ENCODE results near the gene CDKAL1.
"Not testable (repeated sequence)": the region's sequence is repeated elsewhere in the genome, so short reads cannot be mapped to it uniquely, and the experiment has no call there.

The CDKAL1 gene

DNA sequence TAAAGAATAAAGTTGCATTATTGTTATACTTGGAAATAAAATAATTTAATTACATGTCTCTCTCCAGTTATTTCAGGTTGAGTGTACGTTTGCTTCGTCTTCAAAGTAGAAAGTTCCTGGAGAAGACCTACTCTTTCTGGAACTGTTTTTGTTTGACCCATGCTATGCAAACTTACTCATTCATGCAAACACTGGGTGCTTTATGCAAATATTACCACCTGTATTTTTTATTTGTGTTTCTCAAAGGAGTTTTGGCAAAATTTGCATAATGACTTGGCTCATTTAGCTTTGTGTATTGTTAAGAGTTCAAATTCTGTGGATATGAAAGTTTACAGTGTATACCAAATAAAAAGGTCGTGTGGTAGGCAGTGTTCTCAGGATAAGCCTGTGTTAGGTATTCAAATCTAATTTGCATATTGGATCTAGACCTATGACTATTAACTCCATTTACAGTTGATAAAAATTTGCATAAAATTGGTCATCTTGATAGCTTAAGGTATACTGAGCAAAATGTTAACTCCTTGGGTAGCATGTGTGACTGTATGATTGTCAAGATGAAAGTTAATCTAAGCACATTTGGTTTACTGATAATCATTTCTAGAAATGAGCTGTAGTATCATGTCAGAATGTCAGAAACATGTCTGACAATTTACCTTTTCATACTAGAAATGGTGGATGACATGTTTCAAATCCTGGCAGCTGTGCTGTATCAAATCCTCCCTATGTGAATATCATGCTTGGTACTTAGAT is 65.2 kb downstream of the CDKAL1 start:
- DNase-seq, result no peak

DNA sequence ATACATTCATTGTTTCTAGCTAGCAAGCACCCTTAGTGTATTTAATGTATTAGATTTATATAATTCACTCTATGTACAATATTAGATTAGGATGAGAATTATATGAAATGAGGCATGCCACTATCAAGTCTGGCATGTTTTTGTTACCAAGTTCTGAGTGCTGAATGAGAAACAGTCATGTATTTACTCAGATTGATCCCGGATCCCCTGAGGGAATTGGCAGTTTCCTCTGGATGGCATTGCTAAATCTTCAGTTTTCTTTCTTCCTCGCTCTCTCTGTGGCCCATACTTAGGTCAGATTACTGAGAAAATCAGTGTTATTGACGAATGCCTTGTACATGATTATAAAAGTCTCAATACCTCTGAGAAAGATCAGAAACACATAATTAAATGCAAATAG is 66.6 kb downstream of the CDKAL1 start:
- no peak for DNase-seq

DNA sequence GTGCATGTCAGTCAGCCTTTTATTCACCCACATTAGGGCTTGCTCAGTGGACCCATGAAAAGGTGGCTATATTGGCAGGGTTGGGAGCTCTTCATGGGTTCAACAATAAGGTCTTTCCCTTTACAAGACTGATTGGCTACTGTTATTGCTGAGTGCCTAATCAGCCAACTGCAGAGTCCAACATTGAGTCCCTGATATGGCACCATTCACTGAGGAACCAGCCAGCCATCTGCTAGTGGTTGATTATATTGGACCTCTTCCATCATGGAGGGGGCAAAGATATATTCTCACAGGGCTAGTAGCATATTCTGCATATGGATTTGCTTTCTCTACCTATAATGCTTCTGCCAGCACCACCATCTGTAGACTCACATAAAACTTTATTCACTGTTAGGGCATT is 69.9 kb downstream of the CDKAL1 start:
- no peak for DNase-seq

DNA sequence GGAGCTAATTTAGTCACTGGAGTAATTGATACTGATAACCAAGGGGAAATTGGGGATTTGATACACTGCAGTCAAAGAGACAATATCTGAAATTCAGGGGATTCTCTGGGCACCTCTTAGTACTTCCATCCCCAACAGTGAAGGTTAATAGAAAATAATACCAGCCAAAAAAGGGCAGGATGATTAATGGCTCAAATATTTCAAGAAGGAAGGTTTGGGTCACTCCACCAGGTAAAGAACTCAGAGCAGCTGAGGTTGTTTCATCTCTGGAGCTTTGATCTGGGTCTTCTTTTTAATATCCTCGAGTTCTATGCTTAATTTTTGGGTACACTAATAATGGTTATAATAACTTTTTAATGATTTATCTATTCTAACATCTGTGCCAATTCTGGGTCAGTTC is 70.8 kb downstream of the CDKAL1 start:
- no peak for DNase-seq

DNA sequence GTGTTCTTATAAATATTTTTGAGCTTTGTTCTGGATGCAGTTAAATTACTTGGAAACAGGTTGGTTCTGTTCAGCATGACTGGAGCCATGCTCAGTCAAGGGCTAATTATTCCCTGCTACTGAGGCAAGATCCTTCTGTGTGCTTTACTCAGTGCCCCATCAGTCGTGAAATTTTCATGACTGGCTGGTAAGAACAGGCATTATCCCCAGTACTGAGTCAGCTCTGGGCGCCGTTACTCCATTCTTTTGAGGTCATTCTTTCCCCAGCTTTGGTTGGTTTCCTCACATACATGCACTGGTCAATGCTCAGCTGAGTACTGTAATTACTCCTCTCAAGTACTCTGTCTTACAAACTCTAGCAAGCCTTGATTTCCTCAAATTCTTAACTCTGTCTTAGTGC is 71.3 kb downstream of the CDKAL1 start:
- no peak for DNase-seq

DNA sequence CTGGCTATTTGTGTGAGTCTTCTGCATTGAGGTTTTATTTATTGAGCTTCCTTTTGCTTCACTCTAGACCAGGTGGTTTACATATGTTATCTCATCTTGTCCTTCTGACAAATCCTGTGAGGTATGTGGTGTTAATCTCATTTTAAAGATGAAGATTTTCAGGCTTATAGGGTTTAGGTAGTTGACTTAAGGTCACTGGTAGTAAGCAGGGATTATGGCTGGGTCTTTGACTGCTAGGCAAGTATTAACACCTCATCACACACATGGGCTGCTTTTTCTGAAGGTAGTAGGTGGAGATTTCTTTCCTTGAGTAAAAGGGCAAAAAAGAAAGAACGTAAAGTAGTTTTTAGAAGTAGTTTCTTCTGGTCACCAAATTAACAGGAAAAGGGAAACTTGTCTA is 72.6 kb downstream of the CDKAL1 start:
- no peak for DNase-seq

DNA sequence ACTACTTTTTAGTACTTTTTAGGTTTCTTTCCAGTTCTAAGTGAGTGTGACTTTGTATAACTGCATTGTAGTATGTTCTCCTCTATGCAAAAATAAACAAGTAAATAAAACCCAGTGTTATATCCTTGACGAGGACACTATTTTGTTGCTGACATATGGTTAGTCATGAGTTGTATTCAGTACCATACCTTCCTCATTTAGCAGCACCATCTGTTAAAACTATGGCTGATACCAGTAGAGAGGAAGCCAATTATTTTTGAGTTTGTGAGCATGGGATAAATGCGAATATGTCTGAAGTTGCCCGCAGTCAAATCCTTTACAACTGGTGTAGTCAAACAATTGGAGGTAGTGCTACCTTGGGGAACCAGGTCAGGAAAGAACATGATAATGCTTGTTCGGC is 74.1 kb downstream of the CDKAL1 start:
- DNase-seq, result no peak

DNA sequence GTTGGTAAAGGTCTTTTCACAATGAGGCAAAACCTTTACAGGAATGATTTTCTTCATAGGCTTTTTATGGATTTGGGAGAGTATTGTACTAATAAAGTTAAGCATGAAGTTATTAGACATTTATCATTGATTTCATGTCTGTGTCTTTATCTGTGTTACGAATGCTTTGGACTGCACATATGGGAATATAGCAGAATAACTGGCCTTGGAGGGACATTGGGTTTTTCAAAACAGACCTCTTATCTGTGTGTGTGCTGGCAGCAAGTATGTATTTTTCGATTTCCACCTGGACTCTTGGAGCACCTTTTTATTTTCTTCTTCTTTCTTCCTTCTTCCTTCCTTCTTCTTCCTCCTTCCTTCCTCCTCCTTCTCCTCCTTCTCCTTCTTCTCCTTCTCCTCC is 74.6 kb downstream of the CDKAL1 start:
- DNase-seq, result no peak

DNA sequence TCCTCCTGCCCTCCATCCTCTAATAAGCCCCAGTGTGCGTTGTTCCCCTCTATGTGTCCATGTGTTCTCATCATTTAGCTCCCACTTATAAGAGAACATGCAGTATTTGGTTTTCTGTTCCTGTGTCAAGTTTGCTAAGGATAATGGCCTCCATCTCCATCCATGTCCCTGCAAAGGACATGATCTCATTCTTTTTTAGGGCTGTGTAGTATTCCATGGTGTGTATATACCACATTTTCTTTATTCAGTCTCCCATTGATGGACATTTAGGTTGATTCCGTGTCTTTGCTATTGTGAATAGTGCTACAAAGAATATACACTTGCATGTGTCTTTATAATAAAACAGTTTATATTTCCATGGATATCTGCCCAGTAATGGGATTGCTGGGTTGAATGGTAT is 75.7 kb downstream of the CDKAL1 start:
- DNase-seq, result not testable (repeated sequence)

DNA sequence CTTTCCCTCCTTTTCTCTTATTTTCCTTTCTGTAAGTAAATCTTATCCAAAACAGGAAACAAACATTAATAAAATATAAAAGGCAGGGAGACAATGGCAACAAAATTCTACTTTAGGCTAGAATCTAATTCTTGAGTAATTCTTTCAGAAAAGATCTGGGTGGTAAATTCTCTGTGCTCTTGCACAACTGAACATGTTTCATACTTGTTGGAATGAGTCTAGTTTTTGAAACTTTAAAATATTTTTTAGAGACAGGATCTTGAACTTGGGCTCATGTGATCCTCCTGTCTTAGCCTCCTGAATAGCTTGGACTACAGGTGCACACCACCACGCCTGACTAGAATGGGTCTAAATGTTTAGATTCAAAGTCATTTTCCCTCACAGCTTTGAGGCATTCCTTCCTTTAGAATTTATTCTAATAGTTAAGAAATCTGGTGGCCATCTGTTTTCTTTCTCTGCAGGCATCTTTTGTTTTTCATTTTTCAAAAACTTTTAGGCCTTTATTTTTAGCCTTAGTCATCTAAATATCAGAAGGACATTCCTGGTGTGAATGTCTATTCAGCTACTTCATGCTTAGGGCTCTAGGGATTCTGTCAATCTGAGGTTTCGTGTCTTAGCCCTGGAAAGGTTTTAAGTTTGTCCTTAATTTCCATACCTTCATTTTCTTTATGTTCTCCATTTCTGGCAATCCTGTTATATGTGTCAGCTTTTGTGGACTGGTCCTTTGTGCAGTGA is 76.5 kb downstream of the CDKAL1 start:
- DNase-seq, result no peak

DNA sequence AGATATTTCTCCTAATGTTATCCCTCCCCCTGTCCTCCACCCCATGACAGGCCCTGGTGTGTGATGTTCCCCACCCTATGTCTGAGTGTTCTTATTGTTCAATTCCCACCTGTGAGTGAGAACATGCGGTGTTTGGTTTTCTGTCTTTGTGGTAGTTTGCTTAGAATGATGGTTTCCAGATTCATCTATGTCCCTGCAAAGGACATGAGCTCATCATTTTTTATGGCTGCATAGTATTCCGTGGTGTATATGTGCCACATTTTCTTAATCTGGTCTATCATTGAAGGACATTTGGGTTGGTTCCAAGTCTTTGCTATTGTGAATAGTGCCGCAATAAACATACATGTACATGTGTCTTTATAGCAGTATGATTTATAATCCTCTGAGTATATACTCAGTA is 83.3 kb downstream of the CDKAL1 start:
- DNase-seq, result not testable (repeated sequence)

DNA sequence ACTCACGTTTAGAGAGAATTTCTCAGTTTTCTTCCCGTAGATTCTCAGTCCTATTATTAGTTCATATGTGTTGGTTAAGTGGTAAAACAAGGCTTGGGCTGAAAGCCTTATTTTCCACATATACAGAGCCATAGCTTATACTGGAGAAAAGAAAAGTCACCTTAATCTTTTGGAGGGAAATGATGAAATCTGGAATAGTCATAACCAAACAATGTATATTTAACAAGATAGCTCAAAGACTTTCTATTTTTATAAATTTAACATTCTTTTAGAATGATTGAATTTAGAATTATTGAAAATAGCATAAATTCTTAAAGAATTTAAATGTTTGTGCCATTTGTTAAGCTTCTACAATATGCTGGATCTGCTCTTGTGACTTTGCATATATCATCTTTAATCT is 85.8 kb downstream of the CDKAL1 start:
- no peak for DNase-seq

DNA sequence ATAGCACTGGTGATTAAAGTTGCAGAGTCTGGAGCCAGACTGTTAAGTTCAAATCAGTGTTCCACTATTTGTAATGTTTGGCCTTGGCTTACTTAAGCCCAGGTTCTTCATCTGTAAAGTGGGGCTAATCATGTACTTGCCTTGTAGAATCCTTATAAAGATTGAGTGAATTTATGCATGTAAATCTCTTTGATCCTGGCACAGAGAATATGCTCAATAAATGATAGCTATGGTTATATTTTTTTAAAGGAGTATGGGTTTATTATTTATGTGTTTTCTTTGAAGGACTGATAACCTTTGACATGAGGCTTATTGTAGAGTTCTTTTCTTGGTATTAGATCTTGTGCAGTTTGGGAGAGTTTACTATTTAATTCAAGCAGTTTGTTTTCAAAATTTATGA is 89.5 kb downstream of the CDKAL1 start:
- DNase-seq, result no peak

DNA sequence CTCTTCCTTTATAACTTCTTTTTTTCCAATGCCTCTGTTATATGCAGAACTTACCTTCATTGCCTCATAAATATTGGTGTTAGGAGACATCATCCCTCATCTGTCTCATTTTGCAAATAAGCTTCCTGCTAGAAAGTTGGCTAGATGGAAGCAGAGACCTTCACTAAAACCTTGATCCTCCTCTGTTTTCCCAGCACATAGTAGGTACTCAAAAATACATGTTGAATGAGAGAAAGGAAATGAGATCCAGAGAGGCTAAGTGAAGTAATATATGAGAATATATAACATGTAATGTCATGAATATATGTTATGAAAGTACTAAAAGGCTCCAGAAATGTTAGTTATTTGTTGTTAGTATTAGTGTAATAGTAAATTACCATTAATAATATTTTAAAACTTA is 91.9 kb downstream of the CDKAL1 start:
- no peak for DNase-seq

DNA sequence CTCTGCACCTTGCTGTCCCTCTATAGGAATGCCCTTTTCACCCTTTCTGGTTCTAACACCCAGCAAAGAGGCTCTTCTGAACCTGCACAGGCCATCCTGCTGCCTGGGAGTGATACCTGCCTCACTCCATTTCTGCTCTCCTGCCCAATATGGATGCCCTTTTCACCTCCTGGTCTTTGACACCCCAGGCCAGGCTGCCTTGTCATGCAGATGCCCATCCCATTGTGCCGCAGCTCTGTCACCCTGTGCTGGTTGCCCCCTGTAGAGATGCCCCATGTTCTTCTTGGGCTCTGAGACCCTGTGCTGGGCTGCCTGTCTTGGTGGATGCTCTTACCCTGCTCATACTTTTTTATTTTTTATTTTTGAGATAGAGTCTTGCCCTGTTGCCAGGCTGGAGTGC is 95.3 kb downstream of the CDKAL1 start:
- no peak for DNase-seq

DNA sequence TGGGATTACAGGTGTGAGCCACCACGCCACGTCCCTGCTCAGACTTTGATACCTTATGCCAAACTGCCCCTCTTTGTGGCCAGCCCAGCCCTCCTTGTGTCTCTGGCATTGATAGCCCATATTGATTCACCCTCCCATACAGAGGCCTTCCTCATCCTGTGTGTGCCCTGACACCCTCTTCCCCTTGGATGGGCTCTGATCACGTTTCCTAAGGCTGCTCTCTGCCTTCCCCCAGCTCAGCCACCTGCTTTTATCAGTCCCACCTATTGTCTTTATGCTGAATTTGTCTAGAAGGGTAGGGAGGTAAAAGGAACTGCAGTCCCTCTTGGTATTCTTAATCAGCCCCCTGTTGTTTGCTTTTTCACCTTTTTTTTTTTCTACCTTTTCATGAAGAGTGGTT is 95.9 kb downstream of the CDKAL1 start:
- DNase-seq, result peak; percentile 23

DNA sequence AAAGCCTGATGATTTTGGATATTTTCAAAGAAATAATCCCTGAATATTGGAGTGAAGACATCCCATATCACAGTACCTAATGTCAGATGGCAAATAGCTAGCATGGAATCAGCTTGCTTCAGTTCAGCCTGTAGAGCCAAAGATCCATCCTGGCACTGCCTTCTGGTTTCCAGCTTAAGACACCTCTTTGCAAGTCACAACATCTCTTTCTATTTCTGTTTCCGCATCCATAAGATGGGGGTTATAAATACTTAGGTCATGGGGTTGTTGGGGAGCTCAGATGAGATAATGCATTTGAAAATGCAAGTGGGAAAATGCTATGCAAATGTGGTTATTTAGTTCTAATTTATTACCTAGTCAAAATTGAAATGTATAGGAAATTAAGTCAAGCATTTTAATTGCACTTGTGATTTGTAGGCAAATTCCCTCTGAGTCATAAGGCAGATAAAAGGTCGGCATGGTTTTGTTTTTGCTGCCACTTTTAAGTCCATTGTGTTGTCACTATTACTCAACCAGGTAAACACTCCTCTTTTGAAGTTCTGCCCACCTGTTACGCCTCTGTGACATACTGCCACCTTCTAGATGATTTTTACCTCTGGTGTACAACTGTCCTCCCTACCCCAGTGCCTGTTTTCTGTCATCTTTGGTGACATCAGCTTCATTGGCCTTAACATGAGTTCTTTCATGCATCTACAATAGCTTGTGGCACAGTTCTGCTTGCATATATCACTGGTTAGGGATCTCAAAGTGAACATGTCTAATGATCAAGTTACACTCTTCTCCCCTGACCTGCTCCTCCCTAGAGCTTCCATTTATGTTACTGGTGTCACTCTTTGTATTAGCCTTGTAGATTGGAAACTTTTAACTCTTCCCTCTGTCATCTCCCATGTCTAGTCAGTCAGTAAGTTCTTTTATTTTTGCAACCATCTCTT is 96.6 kb downstream of the CDKAL1 start:
- peak; percentile 89 for DNase-seq

DNA sequence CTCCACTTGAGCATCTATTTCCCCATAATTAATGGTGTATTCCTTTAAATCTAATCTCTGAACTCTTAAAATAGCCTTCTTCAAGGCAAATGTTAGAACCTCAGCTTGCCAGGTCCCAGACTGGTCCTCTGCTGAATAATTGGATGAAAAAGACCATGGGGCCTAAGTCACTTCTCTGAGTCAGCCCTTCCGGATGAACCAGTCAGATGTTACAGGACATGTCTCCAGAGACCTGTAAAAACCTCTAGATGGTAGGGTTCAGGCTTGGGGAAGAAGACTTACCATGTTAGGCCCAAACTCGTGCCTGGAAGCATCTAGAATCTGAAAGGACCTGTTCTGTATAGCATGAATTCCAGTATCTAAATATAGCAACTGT is 97.3 kb downstream of the CDKAL1 start:
- DNase-seq, result no peak

DNA sequence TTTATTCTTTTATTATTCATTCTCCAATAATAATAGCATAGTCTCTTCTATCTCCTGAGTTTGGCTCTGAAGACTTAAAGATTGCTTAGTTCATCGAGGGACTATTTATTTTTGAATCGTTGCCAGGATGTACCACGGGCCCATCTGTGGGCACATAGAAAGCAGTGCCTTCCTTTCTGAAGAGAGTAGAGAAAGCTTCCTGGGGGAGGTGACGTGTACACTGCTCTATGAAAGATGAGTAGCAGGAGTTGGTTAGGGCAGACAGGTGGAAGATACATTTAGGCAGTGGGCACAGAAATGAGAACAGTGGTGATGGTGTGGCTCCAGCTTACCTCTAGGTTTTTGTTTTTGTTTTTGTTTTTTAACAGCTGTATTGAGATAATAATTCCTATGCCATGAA is 98.4 kb downstream of the CDKAL1 start:
- peak; percentile 64 for DNase-seq

DNA sequence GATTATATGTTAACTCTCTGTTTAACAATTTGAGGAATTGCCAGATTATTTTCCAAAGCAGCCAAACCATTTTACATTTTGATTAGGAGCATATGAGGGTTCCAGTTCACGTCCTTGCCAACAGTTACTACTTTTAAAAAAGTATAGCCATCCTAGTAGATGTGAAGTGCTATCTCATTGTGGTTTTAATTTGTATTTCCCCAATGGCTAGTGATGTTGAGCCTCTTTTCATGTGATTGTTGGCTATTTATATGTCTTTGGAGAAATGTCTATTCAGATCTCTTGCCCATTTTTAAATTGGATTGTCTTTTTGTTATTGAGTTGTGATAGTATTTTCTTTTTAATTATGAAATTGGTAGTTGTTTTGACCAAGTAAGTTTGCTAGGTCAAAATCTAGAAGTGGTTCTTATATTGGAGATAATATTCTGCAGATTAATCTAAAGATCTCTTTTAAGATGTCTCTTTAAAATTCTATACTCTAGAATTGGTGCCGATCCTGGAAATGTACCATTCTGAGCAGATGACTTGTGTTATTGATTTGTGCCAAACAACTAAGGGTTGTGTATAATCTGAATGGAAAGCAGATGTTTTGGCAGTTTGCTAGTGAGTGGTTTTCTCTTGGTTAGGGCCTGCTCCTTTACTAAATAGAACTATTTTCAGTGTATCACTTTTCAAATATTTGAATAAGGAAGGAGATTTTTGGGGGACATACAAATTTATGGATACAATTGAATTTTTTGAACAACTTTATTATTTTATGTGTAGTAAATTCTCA is 99.5 kb downstream of the CDKAL1 start:
- DNase-seq, result no peak

DNA sequence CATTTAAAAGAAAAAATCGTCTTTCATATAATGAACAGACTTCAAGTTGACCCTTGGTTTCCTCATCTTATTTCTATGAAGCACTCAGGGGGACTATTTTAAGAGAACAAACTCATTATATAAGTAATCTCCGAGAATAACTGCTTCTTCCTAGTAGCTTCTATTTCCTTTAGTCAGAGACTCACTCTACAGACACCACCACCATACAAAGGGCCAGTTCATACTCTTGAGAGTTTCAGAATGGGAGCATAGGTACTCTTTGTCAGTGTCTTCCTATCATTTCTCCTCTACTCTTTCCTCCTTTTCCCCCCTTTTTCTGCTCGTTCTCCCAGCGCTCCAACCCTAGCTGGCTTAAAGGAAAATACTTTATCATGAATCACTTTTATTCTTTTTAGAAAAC is 104.9 kb downstream of the CDKAL1 start:
- DNase-seq, result no peak

DNA sequence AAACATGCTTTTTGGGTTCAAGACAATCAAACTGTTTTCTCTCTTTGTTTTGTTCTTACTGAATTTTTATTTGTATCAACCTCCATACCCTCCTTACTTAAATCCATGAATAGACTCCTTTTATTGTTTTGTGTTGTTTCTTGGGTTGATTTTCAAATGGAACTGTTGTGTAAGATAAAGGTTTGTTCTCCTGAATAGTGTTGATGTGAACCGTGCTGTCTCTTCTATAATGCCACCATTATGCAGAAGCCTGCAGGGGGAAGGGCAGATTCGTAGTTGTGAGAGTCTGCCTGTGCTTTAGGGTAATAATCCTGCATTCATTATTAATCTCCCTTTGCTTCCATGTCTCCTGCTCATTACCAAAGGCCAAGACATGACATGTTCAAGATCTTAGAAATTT is 105.9 kb downstream of the CDKAL1 start:
- DNase-seq, result no peak

DNA sequence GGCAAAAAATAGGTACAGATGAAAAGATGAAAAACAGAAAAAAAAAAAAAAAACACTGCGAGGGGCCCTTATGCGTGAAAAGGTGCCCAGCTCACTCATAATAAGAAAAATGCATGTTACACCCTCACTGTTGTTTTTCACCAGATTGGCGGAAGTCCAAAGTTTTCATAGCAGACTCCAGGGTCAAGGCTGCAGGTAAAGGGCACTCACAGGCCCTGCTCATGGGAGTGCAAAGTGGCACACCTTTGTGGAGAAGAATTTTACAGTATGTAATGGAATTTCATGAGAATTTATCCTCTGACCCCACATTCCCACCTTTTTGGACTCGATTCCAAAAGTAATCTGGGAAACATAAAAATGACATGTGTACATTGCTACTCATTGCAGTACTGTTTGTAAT is 108.2 kb downstream of the CDKAL1 start:
- no peak for DNase-seq

Measured in NCI-H510A treated with DMSO at 0.1 percent for 48 hours (cell line).